Stimulated activated CD4-positive, alpha-beta T cell treated with anti-CD3 and anti-CD28 coated beads, Interleukin-2, amount 100 ng/mL, for 48 hours (primary cell): ENCODE measurements around the gene CXCL9.

Source experiments
- DNase-seq, 2 donors: peaks; one replicate each; pipeline ENCODE4 v3.0.0-alpha.2; 2020

Gene CXCL9

GRCh38 chr4:75953509-75953908 is 53.8 kb downstream of the CXCL9 start:
- no peak for DNase-seq
